ENCODE measurements around the gene PTPRK.
"Not testable (repeated sequence)": the region's sequence is repeated elsewhere in the genome, so short reads cannot be mapped to it uniquely, and the experiment has no call there.

The PTPRK gene

DNA sequence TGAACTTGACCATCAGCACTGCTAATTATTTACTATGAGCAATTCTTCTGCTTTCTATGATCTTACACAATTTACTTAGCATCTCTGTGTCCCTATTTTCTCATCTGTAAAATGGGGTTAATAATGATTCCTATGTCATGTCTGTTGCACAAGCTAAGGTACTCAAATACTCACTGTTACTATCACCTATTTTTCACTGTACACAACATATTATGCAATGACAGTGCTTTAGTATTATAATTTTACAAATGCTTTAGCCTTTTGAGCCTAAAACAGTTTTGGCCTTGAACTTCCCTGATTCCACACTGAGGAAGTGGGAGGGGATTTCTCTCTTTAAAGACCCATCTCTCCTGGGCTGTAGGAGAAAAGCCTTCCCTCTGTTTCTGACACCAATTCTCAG is 582.7 kb downstream of the PTPRK start:
- DNase-seq, result no peak

DNA sequence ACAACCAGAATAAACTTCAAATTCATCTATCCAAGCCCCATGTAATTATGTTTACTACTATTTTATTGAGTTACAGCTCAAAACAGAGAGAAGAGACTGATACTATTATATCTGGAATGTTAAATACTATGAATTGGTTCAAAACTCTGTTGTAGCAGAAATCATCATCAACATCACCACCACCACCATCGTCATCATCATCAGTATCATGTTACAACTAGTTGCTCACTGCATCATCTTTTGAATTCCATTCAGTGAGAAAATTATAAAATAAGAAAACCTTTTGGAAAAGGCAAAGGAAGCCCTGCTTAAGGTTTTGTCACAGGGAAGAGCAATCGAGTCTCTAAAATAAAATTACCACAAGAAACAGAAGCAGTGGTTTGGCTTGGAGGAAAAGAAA is 583.3 kb downstream of the PTPRK start:
- no peak for DNase-seq

DNA sequence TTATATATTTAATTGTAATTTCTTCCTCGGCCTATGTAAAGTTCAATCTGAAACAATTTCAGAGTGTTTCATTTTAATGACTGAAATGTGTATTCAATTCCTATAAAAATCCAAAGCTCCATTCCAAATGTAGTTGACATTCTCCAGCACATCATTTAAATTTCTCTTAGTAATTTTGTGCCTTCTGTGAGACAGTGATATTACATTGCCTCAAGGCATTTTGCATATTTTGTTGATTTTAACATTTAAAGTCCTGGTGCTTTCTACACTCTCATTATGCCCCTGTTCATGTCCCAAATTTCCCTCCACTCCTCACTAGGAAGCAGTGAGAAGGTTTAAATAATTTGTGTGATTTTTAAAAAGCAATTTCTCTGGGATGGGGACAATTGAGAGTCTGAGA is 585.4 kb downstream of the PTPRK start:
- DNase-seq, result no peak

DNA sequence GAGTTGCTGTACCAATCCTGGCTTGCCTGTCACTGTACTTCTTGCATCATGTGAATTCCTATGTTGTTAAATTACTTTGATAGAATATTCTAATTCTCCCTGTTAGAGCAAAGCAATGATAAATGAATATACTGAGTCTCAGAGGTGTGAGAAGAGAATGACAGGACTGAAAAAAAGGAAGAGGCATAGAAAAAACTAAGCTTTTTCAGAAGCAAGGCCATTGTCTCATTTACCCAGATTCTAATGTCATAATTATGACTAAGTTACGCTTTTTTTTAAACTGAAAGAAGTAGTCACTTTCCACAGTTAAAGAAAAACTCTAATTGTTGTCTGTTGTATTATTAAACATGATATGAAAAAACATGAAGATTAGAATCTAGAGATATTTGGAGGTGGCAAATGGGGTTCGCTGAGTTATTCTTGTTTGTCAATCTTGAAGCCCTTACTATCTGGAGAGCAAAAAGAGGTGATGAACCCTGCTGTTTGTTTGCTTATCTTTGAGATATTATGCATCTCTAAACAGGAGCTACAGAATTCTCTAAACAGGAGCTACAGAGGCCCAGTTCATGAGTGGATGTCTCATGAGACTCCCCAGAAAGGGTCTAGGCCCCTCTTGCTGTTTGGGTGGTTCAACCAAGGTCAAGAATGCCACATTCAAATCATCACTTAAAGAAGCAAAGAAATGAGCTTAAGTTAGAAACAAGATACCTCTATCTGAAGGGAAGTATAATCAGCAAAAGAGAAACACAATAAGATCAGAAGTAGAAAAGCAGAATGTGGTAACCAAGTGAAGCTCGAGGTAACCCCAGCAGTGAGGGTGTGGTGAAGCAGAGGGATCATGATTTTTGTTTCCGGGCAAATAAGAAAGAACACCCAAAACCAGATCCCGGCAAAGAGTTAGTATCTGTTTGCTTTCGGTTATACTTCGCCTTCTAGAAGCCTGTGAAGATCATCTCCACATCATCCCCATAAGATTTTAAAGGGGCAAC is 586.3 kb downstream of the PTPRK start:
- no peak for DNase-seq

DNA sequence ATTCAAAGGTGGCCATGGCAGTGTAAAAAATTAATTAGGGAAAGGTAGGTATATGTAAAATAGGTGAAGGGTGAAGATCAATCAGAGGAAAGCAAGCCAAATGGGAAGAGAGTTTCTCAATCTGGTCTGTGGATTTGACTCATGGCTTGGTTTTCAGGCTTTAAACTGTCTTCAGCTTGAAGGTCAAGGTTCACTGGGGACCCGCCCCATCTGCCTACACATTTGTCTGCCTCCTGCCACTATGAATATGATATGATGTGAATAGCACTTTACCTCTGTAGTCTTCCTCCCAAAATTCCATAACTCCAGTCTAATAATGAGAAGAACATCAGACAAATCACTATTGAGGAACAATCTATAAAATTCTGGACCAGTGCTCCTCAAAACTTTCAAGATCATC is 587.3 kb downstream of the PTPRK start:
- DNase-seq, result no peak

DNA sequence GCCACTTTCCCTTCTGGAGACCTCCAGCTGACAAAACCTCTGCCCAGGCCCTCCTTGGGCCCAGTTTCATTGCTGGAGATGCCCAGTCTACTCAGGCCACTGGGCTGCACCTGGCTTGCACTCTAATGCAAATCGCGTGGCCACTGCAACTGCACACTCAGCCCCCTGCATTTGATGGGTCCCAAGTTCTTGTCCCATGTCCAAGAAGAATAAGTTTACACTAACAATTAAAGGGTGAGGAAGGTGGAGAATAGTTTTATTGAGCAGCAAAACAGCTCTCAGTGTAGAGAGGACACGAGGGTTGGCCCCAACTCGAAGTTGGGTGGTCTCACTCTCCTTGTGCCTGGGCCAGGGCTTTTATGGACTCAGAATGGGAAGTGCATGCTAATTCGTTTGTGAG is 587.7 kb downstream of the PTPRK start:
- DNase-seq, result no peak

DNA sequence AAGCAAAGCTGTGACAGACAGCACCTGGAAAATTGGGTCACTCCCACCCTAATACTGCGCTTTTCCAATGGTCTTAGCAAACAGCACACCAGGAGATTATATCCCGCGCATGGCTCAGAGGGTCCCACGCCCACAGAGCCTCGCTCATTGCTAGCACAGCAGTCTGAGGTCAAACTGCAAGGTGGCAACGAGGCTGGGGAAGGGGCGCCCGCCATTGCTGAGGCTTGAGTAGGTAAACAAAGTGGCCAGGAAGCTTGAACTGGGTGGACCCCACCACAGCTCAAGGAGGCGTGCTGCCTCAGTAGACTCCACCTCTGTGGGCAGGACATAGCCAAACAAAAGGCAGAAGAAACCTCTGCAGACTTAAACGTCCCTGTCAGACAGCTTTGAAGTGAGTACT is 594.0 kb downstream of the PTPRK start:
- DNase-seq, result not testable (repeated sequence)

DNA sequence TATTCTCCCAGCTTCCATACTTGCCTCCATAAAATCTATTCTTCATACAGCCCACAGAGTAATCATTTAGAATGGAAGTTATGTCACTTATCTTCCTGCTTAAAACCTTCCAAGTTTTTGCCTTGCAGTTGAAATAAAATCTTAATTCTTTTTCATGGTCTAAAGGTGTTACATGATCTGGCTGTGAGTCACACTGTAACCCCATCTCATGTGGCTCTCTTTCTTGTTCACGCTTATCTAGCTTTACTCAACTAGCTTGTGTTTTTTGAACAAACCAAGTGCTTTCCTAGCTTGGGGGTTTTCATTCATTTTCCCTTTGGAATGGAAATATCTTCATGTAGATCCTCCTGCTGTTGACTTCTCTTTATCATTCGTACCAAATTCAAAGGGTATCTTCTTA is 596.0 kb downstream of the PTPRK start:
- DNase-seq, result no peak

DNA sequence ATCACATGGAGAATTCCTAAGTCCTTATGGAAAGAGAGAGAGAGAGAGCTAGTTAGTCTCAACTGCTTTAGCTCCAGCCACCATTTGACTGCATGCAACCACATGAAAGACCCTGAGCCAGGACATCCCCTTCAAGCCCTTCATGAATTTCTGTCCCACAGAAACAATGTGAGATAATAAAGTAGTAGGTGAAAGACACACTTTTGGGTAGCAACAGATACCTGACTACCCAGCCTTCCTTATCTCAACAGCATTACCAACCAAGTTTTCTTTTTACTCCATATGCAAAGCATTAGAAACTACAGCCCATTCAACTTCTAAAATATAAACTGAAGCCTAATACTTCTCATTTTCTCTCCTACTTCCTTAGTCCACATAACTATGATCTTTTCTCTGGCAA is 596.4 kb downstream of the PTPRK start:
- no peak for DNase-seq

DNA sequence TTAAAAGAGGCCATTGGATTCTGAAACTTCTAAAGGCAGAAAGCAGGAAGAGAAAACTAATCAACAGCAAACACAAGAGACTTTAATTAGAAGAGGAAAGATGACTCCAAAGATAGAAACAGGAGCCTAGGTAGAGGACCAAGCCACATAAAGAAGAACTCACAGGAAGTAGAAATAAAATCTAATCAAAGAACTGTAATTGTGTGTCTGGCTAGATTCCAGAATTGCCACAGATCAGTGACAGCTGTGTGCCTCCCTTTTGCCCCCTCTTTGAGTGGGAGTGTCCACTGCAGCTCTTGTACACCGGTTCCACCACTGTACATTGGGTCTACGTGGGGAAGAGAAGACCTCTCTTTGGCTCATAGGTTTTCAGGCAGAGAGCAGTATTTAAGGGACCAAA is 597.3 kb downstream of the PTPRK start:
- no peak for DNase-seq

DNA sequence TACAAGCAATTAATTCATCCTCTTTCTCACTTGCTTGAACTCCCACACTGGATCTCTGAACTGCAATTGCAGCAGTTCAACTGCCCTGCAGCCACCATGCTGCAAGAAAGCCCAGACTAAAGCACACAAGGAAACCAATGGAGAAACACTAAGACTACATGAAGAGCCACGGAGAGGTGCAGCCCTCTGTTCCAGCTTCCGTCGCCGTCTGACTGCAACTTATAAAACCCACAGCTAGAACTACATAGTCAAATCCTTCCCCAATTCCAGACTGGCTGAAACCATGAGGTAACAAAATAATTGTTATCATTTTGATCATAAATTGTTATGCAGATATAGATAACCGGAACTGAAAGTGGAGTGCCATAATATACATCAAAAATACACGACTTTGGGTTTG is 598.4 kb downstream of the PTPRK start:
- no peak for DNase-seq

DNA sequence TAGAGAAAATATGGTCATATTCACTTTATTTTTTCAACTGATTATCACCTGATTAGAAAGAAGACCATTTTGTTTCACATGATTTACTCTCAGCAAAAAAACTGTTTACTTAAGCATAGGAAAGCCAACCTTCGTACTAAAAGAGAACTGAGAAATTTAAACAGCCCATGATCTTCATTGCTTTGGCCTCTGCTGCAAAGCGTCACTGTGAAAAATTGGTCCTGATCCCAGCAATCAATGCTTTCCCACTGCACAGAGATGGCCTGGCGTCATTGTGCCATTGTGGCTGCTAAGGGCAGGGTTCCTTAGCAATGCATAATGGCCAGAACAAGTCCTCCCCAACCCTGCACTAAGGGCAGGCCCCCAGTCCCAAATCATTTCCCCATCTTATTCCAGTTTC is 599.6 kb downstream of the PTPRK start:
- DNase-seq, result no peak
